ENCODE data around the gene C1orf87.

Gene C1orf87

DNA sequence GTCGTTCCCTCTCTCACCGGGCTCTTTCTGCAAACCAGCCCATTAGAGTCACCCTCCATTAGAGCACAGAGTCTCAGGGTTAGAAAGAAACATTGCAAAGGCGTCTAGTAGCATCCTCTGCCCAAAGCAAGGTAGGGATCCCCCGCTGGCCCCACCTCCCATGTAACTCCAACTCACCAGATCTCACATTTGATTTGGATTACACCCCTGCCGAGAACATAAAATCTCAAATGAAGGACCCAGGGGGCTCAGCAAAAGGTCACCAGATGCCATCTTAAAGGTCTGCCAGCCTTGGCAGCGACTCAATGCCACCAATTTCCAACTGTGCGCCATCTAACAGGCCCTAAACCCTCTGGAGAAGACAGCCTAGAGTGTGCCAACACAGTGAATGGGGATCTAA, 14.1 kb downstream of the C1orf87 start:
- DNase-seq: no peak

DNA sequence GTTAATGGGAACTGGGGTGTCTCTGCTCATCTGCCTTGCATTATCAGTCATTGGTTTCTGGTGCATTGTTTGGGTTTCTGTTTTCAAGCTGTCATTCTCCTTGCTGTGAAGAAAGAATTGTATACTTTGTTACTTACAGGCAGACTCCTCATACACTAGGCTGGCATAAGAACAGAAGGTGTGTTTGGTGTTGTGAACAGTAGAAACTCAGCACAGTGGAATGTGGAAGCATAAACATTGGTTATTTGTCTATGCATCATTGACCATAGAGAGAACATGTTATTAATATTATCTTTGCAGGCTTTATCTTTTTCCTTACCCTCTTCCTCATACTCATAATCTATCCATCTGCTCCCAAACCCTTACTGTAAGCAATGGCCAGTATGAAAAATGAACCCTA, 18.2 kb downstream of the C1orf87 start:
- no peak for DNase-seq

DNA sequence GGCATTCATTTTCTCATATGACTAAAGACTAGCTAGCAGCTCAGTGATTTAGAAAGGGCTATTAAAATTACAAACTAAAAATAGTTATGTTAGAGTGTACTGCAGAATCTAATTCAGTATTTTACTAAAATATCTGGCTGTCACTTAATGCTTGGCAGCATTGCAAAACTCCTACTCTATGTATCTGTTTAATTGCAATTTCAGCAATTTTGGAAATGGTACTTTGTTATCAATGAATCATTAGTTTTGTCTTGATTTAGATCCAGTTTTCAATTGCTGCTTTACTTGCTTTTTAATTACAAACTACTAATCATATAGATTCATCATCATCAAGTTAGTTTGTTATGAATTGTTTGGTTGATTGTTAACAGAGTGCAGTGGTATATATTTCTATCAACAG, 19.2 kb downstream of the C1orf87 start:
- no peak for DNase-seq

DNA sequence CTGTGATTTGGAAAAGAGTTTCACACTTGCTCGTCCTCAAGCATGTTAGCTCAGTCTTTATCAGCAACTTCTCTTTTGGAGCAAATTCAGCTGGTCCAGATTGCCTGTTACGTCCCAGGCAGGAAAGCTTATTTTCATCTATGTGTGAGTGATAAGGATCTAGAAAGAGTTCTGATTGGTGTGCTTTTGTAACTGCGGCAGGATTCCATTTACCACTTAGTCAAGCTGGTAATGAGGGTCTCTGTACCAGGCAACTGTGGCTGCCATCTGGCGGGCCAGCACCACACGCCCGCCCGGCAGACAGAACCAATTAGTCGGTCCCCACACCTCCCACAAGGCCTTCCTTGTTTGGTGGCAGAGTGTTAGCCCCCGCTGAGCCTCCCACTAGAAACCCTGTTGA, 21.0 kb downstream of the C1orf87 start:
- DNase-seq: no peak

DNA sequence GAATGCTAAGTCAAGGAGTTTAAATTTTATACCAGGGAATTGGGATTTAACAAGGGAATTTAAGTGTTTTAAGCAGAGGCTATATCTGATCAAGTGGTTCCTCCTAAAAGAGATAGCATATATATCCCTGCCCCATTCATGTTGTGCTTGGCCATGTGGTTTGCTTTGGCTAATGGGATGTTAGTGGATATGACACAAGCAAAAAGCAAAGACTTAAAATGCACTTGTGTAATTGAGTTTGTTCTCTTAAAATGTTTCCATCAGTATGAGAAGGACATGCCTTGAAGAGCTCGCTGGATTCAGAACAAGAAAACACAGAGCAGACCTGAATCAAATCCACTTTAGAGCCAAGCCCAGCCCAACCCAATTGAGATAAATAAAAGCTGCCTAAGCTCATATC, 22.4 kb downstream of the C1orf87 start:
- DNase-seq: no peak

DNA sequence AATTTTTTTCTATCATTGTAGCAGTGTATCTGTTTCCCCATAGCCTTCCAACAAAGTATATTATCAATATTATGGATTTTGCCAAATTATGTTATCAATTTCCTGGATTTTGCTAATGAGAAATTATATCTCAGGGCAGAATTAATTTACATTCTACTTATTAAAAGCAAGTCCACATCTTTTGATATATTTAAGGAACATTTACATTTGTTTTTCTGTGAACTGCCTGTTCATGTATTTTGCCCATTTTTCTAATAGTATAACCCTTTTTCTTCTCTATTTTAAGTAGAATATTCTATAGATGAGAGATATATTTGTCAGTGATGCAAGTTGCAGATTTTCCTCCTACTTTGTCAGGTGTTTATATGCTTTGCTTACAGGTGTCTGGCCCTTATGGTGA, 24.4 kb downstream of the C1orf87 start:
- DNase-seq: no peak

DNA sequence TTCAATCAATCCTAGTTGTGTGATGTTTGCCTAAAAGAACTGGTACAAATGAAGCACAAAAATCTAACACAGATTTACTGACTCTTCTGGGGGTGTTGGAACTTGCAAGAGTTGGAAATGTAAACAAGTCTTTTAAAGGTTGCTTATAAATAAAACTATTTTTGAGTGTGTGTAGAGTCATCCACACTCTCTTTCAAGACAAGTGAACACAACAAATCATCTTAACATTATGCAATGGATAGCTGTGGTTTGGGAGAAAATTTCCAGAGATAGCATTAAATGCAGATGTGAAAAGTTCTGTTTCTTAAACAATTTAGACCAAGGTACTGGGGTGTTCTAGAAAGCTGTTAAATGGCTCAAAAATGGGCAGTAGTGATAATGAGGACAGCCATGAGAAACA, 28.7 kb downstream of the C1orf87 start:
- no peak for DNase-seq

DNA sequence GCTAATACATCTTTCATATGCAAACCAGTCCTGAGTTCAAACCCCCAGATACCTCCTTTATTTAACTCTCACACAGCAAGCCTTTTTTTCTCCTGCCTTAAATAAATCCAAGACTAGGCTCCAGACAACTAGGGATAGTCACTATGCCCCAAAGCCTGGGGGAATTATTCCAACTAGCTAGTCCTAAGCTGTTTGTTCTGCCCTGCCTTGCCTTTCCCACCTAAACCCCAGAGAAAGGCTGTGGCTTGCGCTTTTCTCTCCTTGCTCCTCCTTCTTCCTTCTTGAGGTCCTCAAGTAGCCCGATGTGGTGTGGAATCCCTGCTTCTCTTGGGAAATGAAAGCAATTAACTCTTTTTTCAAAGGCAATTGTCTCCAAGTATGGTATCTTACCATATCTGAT, 31.8 kb downstream of the C1orf87 start:
- no peak for DNase-seq

DNA sequence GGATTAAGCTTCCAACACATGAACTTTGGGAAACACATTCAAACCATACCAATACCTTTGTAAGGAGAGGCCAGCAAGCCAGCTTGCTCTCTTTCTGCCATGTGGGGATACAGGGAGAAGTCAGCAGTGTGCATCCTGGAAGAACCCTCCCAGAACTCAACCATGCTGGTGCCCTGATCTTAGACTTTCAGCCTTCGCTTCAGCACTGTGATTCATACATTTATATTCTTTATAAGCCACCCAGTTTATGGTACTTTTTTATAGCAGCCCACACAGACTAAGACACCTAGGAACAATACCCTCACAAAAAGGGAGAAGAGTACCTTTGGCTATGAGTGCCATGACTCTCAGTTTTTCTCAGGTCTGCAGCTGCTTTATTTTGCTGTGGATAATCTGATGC, 35.9 kb downstream of the C1orf87 start:
- DNase-seq: no peak

DNA sequence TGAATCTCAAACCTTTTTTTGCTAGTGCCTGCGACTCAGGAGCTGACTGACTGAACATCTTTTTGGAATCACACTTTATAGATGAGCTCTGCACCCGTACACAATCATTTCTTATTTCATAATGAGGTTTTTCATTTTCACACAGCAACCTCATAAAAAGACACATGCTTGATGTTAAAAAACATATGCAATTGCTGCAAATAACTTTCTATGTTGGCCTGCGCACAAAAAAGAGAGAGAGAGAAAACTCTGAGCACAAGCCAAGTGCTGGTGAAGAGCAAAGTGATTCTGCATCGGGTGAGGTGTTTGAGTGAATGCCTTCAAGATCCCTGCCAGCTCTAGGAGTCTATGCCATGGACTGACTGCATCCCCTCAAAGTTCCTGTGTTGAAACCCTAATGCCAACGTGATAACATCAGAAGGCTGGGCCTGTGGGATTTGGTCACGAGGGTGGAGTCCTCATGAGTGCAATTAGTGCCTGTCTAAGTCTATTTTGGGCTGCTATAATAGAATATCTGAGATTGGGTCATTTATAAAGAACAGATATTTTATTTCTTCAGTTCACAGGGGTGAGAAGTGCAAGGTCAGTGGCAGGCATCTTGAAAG, 36.6 kb downstream of the C1orf87 start:
- DNase-seq: no peak

DNA sequence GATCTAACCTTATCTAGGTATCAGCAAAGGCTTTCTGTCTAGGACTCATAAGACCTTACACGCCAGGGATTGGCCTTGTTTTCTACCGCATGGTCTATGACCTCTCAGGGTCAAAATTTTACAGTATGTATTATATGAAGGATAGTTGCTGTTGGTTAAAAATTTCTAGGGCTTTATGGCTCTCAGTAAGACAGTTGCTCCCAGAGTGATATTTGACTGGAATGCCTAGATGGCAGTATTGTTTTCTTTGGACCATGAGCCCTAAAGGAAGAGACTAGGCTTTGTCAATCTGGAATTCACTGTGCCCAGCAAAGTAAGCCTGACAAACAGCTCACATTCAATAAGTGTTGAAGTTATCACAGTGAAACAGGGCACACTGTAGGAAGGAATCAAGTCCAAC, 37.6 kb downstream of the C1orf87 start:
- DNase-seq: no peak

DNA sequence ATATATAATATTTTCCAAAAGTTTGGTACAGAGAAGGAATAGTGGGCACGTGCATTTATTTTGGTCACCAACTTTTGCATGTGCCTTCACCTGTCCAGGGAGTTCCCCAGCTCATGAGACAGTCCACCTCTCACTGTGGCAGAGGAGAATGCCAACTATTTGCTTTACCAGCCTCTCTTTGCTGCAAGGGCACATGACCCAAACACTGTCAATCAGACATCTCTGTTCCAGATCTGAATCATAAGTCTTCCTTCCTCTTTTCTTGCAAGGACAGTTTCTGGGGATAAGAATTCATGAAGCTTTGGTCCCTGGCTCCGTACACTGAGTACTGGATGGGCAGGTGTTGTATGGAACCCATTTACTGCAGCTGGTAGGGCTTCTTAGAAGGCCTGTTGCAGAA, 38.6 kb downstream of the C1orf87 start:
- no peak for DNase-seq

DNA sequence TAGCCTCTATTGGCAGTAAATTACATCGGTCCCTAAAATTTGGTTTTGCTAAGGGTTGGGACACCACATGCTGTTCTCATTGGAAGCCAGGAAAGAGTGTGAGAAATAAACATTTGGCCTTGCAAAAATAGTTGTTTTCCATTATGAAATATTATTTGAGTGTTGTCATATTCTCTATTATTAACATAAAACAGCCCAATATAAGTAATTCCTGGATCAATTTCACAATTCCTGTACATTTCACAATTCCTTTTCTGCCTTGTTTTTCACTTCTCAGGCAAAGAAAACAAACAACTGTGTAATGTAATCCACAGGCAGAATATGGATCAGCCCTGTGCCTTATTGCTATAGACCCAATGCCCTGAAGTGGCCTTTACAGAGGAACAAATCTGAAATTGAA, 40.5 kb downstream of the C1orf87 start:
- DNase-seq: no peak

DNA sequence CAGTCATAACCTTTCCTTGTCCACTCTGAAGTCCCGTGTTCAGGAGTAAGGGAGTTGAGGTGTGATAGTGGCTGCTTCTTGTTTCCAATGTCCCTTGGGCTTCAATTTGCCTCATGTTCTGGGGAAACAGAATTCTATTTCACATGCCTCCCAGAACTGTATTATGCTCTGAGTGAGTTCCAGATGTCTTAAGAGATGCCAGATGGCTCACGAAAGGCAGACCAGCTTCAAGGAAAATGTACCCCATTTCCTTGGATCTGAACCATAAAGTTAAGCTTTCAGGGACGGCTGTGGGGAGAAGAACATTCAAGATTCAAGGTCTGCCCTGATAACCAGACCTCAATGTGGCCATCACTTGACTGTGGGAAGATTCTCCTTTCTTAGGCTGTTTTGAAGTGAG, 42.4 kb downstream of the C1orf87 start:
- DNase-seq: no peak

DNA sequence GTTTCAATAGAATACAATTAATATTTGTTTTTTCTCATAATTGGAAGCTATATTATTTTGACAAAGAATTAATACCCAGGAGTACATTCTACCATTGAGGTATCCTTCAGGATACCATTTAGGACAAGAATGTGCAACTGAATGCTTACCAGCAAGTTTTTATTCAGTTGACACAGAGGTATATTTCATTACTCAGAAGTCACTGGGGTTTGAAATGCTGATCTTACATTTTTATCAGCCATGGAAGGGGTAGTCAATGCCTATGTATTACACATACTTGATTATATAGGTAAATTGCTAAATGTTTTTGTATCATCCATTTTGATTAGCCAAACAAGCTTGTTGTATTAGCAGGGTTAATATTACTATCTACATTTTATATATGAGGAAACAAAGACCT, 48.0 kb downstream of the C1orf87 start:
- no peak for DNase-seq

DNA sequence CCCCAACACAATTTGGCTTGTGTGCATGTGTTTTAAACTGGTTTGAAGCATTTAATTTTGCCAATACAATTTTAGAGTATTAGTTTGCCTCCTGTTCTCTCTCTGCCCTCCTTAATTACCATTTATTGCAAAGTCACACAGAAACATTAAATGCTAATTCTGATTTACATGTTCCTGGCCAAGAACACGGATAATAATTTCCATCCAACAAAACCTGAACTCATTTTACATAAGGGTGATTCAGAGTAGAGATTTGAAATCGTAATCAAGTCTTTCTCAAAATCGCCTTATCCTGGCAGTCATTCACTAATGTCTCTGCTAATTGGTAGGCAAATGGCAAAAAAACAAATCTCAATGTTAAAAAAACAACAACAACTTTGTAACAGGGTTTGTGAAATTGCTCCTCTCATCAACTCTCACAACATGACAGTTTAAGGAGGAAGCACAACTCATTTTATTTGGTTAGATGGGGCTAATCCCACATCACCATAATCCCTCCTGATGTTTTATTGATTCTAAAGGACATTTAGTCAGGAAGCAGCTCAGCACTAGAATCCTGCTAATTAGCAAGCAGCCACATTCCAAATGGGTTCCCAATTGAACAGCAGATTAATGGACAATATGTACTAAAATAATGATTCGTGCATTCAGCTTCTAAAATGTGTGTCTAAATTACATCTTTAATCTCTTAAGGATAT, 55.9 kb downstream of the C1orf87 start:
- DNase-seq: no peak

DNA sequence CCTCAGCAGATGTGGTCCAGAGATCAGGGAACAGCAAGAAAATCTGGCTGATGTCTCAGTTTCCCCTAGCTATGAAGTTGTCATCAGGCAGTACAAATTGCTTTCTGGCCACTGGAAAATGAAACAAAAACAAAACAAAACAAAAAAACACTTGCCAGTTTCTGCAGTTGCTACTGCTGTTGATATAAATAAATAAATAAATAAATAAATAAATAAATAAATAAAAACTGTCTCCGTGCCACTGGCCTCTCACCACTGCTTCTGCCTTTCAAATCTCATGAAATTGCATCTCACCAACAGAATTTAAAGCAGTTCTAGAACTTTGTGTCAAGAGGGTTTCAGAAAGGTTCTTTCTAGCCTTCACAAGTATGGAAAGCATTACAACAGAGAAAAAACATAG, 62.9 kb downstream of the C1orf87 start:
- DNase-seq: no peak

DNA sequence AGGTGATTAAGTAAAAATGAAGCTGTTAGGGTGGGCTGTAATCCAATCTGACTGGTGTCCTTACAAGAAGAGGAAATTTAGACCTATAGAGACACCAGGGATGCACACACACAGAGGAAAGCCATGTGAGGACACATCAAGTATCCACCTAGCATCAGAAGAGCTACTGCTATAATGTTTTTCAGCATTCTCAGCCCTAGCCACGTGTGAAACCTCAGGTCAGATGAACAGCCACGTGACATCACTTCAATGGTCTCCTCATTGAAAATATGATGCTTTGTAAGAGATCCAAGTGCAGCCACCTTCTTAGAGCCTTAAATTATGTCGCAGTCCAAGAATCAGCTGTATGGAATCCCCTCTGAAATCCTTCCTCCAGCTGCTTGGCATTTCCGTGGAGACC, 65.1 kb downstream of the C1orf87 start:
- DNase-seq: no peak

DNA sequence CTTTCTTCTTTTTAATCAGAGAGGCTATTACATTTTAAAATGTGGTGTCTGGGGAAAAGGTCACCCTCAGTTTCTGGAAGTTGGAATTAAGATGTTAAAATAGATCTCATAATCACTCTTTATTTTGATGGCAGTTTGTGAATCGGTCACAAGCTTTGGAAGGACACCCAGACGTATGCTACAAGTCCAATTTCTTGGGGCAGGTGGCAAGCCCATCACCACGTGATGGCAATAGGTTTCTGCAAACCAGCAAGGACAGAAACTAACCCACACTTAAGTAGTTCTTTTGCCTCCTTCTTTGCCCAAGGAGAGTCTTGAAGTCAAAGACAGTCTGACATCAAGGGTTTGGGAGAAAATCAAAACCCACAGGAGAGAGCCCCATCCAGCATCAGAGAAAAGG, 72.9 kb downstream of the C1orf87 start:
- no peak for DNase-seq

DNA sequence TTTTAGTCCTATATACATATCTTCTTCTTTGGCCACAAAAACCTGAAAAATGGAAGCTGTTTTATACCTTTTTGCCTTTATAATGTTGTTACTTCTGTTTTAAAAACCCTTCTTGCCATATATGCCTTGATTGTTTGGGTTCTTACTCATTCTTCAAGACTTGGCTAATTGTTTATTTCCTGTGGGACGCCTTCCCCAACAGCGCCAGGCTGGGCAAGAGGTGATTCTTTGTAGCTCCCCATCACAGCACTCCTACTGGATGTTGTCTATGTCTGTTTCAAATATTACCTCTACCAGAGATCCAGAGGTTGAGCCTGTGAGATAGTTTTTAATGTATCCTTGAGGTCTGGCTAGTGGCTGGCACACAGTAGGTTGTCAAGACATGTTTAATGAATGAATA, 73.8 kb downstream of the C1orf87 start:
- no peak for DNase-seq

DNA sequence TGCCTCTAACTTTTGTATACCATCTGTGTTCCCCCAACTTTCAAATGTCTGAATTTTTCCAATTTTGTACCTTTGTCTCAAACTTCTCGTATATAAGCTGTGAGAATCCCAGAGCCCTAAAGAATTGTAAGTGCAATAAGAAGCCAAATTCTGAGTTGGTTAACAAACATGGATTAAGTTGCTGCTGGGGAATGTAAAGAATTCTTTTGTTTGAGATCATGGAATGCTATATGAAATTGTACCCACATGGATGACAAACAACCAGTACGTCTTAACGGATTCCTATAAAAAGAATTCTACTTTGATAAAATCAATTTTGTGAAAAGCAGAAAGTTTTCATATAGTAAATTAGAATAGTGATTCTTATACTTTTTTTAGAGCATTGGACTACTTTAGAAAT, 74.6 kb downstream of the C1orf87 start:
- DNase-seq: no peak

DNA sequence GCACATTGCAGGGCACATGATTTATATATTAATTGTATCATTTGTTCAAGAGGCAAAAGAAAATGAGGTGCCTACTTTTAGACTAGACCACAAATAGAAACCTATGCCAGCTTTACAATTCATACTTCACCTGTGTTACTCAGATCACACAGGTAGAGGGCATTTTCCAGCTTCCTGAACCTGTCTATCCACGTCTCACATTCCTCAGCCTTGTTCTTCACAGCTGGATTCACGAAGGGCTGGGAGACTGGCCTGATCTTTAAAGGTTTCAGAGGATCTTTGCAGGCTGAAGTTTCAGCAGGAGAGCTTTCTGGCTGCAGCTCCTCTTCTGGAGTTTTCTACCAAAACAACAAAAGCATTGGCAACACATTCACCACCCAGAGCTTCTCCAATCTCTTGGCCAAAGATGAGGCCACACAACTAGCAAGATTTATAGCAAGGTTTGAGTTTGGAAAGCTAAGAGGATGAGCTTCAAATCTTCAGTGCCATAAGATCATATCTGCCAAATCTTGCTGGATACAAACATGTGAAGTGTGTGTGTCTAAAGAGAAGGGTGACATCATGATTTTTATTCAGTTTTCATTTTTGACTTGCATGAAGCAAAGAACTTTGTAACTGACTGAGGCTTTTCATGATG, 76.0 kb downstream of the C1orf87 start:
- no peak for DNase-seq

DNA sequence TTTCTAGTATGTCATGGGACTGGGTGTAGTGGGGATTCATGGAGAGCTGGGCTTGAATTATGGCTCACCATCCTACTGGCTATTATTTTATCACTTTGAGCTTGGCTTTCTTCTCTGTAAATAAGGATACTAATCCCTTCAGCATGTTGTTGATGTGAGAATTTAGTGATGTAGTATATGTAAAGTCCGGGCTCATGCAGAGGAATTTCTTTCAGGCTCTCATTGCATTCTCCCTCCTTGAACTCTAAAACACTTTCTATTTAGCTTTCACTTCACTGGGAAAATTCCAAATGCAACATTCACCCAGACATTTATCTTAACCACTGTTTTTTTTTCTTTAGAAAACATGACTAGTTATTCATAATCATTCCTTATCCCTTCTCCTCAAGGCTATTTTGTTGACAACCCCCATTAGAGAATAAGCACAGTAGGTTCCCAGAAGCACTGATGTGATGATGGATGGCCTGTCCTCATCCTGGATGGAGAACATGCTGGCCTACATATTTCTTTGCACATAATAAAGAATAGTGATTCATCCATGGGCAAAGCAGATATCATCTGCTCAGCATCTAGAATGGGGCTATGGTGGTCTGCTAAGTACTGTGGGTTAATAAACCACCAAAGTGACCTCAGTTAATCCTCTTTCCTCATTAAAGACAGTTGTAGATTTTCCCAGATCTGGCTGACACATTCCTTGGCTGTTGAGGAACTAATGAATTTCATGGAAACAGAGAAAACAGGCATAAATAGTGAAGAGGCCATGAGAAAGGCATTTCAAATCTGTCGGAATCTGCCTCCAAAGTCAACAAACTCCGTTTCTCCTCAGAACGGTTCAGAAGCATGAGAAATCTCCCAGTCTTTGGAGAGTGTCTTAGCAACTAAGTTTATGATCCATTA, 79.0 kb downstream of the C1orf87 start:
- DNase-seq: no peak
